GM18517 (cell line): ENCODE results near the gene TTC7B.
A peak's percentile ranks its signal among the peaks of the same experiment; 100 is the strongest.

Experiments used
- ATAC-seq: cut with Tn5 transposase; IDR thresholded peaks from one replicate; pipeline ENCODE4 v1.9.1; 2021; ENCODE audit warnings: mild to moderate bottlenecking, moderate library complexity; ENCODE audit not compliant: unreplicated experiment

Gene TTC7B

DNA sequence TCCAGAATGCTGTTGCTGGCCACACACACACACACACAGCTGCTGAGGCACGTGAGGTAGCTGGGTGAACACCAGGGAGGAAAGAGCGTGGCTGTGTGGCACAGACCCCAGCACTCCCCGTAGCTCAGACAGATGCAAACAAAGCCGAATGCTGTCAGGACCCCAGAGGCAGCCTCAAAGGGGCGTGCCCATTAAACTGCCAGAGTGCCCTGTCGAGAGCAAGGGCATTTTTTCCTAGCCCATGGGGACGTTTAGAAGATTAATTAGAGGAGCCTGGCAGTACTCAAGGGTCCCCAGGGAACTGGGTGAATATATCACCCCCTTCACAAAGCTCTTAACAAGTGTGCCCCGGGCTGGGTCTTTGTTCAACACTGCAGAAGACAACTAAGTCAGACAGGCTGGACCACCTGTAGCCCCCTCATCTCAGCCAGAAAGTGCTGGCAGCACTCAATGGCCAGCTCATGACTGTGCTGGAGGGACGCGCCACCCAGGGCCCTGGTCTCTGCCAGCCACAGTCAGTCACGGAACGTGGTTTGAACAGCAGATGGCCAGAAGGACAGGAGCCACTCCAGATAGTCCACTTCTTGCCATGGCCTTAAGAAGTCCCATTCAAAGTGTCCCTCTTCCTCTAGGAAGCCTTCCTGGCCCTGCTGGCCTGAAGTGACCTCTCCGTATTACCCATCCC, 37.5 kb downstream of the TTC7B start:
- no peak for ATAC-seq

DNA sequence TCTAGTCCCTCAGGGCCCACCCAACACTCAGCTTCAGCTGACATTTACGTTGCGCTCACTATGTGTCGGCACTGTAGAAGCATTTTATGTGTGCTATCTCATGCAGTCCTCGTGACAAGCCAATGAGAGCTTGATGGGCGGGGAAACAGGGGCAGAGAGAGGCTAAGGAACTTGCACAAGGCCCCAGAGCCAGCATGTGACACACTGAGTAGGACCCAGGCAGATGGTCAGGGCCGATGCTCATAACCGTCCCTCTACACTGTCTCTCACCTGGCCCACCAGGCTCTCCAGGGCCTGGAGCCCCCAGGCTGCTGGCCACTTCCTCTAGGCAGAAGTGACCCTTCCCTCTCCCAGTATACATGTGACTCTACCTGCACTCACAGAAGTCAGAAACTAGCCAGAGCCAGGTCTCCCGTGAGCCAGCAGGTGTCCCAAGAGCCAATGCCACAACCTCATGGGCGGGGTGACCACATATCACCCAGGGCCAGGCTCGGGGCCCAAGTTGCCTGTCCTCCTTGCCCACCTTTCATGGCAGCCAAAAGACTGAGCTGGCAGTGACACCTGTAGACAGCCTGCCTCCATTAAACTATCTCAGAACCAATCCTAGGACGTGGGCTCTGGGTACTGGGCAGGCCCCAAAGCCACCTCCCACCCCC, 38.3 kb downstream of the TTC7B start:
- no peak for ATAC-seq

DNA sequence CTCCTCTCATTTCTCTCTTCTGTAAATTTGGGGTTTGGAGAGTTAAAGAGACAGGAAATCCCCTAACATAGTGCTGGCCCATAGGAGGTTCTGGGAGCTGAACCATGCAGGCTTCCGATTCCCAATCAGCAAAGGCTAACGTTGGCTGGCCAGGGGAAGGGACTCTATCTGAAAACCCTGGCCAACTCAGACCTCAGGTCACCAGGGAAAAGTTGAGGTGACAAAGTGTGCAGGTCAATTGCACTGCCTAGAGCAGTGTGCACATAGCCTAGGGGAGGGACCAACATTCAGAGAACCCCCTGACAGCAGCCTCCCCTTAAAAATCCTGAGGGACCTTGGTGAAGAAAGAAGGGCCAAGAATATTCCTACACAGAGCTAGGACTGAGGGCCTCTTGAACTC, 38.9 kb downstream of the TTC7B start:
- no peak for ATAC-seq

DNA sequence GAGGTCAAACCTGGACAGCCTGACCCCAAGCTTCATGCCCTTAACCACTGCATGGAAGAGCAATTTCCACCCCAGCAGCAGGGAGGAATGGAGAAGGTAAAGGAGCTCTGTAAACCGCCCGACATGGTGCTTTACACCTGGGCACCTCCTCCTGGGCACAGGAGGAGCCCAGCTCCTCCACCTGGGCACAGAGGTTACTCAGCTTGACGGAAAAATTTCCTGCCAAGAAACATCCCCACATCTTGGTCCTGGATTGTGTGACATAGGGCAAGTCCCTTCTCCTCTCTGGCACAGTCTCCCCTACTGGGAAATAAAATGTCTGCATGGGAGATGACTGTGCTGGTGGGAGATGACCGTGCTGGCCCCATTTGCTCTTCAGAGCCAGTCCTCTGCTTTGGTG, 40.8 kb downstream of the TTC7B start:
- ATAC-seq, result no peak

GRCh38 chr14:90774316-90774715, 41.9 kb downstream of the TTC7B start:
- ATAC-seq, result no peak

DNA sequence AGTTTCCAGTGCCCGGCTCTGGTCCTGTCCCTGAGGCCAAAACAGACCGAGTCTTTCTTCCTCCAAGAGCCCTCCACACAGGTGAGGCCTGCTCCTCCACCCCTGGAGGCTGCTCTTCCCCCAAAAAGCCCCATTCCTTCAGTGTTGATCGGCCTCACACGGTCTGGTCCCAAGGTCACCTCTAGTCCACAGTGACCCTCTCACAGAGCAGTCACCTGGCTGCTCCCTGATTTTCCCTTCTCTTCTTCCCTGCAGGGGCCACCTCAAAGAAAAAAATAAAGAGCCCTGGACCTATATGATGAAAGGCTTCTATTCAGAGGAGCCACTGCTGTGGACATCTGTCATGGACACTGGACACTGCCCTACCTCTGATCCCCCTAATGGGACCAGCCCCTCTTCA, 42.5 kb downstream of the TTC7B start:
- ATAC-seq, result no peak

DNA sequence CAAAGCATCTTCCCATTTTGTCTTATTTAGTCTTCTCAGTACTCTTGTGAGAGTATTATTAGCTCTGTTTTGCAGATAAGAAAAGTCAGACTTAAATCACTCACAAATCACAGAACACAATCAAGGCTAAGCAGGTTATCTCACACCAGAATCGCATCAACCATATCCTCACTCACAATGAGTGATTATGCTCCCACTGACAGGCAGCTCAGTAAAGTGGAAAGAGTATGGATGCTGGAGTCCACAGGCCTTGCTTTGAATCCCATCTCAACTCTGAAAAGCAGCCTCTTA, 43.1 kb downstream of the TTC7B start:
- ATAC-seq, result no peak

GRCh38 chr14:90767899-90768298, 48.3 kb downstream of the TTC7B start:
- no peak for ATAC-seq

DNA sequence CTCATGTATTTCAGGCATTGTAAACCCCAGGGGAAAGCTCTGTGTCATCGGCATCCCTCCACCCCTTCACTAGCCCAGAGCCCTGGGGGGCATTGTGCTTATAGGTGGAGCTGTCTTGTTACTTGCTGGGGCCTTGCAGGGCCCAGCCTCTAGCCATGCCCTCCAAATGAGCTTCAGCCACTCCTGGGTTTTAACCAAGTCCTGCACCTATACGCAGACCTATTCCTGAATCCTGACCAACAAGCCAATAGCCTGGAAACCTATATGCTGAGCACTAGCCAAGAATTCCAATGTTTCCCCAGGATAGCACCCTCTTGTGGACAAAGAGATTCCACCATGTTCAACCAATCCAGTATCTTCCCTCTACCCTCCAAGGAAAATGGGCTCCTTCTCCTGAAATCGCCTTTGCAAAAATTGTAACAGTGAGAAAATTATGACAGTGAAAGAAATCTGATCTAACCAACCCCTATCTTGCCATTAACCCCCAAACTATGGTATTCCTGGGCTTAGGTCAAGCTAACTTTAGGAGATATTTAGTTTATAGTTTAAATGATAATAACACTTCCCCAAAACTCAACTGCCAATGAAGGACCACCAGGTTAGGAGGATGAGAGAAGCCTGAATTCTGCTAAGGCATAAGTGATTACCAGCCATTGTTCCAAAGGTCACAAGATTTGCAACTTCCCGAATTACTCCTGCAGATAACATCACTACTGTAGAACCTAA, 55.5 kb downstream of the TTC7B start:
- no peak for ATAC-seq

- ATAC-seq, result no peak
Measured at GRCh38 chr14:90760078-90760444, 56.2 kb downstream of the TTC7B start.

DNA sequence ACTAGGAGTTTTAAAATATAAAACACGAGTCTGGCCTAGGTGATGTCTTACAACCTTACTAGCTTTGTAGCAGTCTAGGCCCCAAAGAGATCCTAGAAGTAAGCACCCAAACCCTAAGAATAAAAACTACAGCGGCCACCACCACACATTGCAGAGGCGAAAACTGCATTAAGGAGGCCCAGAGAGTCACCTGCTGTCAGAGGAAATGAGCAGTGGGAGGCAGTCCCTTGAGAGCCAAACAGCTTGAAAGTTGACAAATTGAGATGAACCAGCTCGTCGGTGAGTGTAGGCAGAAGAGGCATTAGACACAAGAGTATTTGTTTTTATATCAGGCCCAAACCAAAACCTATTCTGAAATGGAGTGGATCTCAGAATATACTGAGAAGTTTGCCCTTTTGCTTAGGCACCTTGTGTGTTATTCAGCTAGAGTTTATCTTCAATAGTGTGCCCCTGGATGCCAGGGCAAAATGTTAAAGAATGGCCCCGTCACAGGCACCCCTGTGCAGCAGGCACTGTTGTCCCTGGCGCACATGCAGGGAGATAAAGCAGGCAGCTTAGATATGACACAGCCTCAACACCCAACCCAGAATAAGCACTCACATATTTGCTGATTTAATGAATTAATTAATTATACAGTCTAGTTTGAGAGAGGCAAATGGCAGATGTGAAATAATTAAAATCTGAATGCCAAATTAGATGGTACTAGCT, 56.7 kb downstream of the TTC7B start:
- ATAC-seq, result peak; percentile 50

GRCh38 chr14:90758959-90759358, 57.3 kb downstream of the TTC7B start:
- ATAC-seq, result no peak

DNA sequence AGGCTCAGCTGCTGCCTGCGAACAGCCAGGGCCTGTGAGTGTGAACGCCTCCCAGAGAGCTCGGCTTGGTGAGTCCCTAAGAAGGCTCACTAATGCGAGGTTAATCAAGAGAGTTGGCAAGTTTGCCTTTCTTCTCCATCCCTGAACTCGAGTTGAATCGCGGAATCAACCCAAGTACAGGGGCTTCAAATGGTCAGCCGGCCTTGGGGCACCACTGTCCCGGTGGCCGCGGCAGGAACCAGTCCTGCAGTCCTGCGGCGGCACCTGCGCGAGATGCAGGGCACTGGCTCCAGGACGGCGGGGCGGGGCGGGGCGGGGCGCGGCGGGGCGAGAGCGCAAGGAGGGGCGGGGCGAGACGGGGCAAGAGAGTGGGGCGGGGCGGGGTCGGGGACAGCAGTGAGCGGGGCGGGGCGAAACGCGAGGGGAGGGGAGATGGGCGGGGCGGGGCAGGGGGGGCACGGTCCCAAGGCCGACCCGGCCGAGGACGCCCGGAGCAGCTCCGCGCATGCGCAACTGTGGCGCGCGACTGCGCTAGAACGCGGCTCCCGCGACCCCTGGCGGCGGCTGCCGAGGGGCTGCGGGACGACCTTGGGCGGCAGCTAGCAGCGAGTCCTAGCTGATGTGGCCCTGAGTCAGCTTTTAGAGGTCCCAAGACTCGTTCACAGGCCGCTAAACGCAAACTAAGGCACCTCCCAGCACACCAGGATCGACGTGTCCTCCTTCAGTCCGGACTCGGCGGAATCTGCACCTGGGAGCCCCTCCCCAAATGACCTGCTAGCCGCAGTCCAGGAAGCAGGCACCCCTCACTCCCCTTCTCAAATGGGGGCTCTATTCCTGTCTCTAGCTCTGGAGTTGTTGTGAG, 58.0 kb downstream of the TTC7B start:
- peak; percentile 56 for ATAC-seq

GRCh38 chr14:90757452-90757851, 58.8 kb downstream of the TTC7B start:
- no peak for ATAC-seq

- no peak for ATAC-seq
Measured at GRCh38 chr14:90756755-90757345, 59.4 kb downstream of the TTC7B start.

DNA sequence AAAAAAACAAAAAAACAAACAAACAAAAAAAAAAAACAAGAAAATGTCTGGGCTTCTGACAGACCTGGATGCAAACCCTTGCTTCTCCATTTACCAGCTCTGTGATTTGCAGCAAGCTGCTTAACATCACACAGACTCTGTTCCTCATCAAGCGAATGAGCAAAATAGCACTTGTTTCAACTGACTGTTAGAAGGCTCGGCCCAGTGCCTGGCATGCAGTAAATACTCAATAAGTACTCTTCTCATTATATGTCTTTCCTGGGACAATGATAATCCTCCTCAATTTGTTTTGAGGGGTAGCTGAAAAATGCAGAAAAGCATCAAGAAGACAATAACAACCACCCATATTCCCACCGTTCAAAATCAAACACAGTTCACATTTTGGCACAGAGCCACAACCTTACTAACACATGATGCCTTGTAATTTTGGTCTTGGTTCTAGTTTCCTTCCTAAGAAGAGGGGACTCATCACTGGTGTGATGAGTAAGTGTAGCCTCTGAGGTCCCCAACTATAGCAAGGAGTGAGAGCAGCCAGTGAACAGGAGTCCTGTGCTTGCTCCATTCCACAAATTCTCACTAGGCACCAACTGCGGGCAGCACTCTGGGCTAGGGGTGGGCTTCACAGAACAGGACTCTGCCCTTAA, 60.4 kb downstream of the TTC7B start:
- ATAC-seq, result no peak

GRCh38 chr14:90753456-90754005, 62.7 kb downstream of the TTC7B start:
- ATAC-seq, result no peak

- ATAC-seq, result no peak
Measured at GRCh38 chr14:90750701-90751100, 65.5 kb downstream of the TTC7B start.

GRCh38 chr14:90750191-90750590, 66.0 kb downstream of the TTC7B start:
- no peak for ATAC-seq

GRCh38 chr14:90747909-90748308, 68.3 kb downstream of the TTC7B start:
- no peak for ATAC-seq
